CD4-positive, alpha-beta memory T cell (primary cell): ENCODE results near the gene ITM2C. TPM values are rescaled to one million over a fixed set of nuclear protein-coding genes. Genes with fewer than 3 reads are reported as not detected.

Experiments used
- CTCF ChIA-PET: fragments of 350-600 bp; sonication (Branson Sonifier 250); formaldehyde crosslinking; loops from one replicate; lab custom pipeline; 2021; ENCODE audit warnings: inconsistent platforms; ENCODE audit not compliant: partially characterized antibody; lab: Charles Lee
- POLR2A ChIA-PET: fragments of 350-600 bp; sonication (Branson Sonifier 250); formaldehyde crosslinking; loops from one replicate; lab custom pipeline; 2021; ENCODE audit not compliant: partially characterized antibody; lab: Charles Lee
- DNase-seq, 5 donors: peaks; one replicate each; pipeline versions ENCODE4 v3.0.0 to v3.0.0-alpha.2; 2020 to 2022; ENCODE audit warnings: mixed read lengths in 1 of 5
- H3K27ac ChIP-seq: one replicate; pipeline ENCODE4 v1.7.0; 2013; ENCODE audit warnings: low read depth, low read length
- H3K27me3 ChIP-seq: 2 replicates; pipeline ENCODE4 v1.7.0; 2013; ENCODE audit warnings: mild to moderate bottlenecking, low read length, moderate library complexity; ENCODE audit not compliant: insufficient read depth
- H3K36me3 ChIP-seq: 2 replicates; pipeline ENCODE4 v1.7.0; 2013; ENCODE audit warnings: mild to moderate bottlenecking, low read length, moderate library complexity; ENCODE audit not compliant: insufficient read depth
- H3K4me1 ChIP-seq: 2 replicates; pipeline ENCODE4 v1.7.0; 2013; ENCODE audit warnings: mild to moderate bottlenecking, low read length, moderate library complexity; ENCODE audit not compliant: insufficient read depth
- H3K4me3 ChIP-seq, 2 donors: one replicate each; pipeline ENCODE4 v1.7.0; 2013; ENCODE audit warnings: low read length in 2 of 2, mild to moderate bottlenecking in 1 of 2
- H3K9me3 ChIP-seq, 2 donors: one replicate each; pipeline ENCODE4 v1.7.0; 2013; ENCODE audit warnings: low read length in 2 of 2, control low read depth in 1 of 2; ENCODE audit not compliant: control insufficient read depth in 1 of 2
- H3K27ac Mint-ChIP-seq, 7 donors: one replicate each; pipeline ENCODE4 v1.8.0; 2020 to 2021; ENCODE audit warnings: mixed read lengths in 7 of 7, mild to moderate bottlenecking in 6 of 7, inconsistent platforms in 3 of 7, moderate library complexity in 3 of 7
- H3K27me3 Mint-ChIP-seq, 2 donors: one replicate each; pipeline ENCODE4 v1.8.0; 2020 to 2021; ENCODE audit warnings: mixed read lengths in 2 of 2
- H3K36me3 Mint-ChIP-seq, 2 donors: one replicate each; pipeline ENCODE4 v1.8.0; 2020 to 2021; ENCODE audit warnings: mixed read lengths in 2 of 2, inconsistent platforms in 1 of 2, mild to moderate bottlenecking in 1 of 2
- H3K4me1 Mint-ChIP-seq, 4 donors: one replicate each; pipeline ENCODE4 v1.8.0; 2020 to 2021; ENCODE audit warnings: mixed read lengths in 4 of 4, mild to moderate bottlenecking in 1 of 4
- H3K4me3 Mint-ChIP-seq, 8 donors: one replicate each; pipeline ENCODE4 v1.8.0; 2020 to 2021; ENCODE audit warnings: mixed read lengths in 8 of 8, mild to moderate bottlenecking in 7 of 8, moderate library complexity in 6 of 8, inconsistent platforms in 3 of 8
- H3K9me3 Mint-ChIP-seq, 8 donors: one replicate each; pipeline ENCODE4 v1.8.0; 2020 to 2021; ENCODE audit warnings: mixed read lengths in 8 of 8, mild to moderate bottlenecking in 5 of 8, inconsistent platforms in 3 of 8, moderate library complexity in 1 of 8
- intact Hi-C: fragments of 100-400 bp; cut with micrococcal nuclease; formaldehyde crosslinking; loops from one replicate; pipeline ENCODE4 v1.15.1; 2023
- polyA plus RNA-seq, 2 donors: library from polyadenylated mRNA; unstranded; fragments of 300-500 nt; fragmentation: Illumina TruSeq; gene quantifications; one replicate each; pipeline ENCODE4 v1.2.3, GENCODE V29; 2021
- total RNA-seq, 2 experiments: library from RNA; stranded (reverse); gene quantifications; one replicate each; pipeline ENCODE4 v1.2.3, GENCODE V29; 2021

ITM2C gene
- total and polyA plus RNA-seq, 4 experiments from 2014 or later = 24.1 to 40.8 (median 28.4) TPM

DNA sequence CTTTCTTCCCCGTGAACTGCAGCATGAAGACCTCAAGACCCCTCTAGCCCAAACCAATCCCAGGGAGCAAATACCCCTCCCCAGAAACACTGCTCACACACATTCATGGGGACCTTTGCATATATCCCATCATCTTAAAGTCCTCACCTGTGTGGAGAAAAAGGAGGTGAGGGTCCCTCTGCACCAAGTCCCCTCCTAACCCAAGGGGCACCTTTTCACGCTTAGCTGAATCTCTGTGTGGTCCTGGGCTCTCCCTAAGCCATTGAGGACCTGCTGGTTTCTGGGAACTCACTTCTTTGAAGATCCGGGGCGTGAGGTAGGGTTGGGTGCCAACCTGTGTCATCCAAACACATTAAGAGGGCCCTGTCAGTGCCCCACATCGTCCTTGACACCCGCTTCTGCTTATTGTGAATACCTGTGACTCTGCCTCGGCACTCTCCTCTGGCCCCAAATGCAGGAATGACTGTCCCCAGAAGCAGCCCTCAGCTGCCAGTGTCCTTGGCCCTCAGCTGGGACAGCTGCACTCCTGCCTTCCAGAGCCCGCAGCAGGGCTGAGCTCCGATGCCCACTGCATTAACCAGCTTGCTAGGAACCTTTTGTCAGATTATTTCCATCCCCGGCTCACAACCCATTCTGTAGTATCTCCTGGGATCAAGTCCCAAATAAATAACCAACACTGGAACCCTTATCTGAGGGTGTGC, 41.3 kb upstream of the ITM2C start:
- ChIA-PET POLR2A (interaction anchor here (0.7 to 1.5 kb wide), 3 partner anchors 26 to 164 kb away, joined by 3 to 7 read pairs (median 3); no protein-coding TSS in a partner anchor), CTCF (interaction anchor here (1.0 to 6.2 kb wide), 27 partner anchors 9 to 815 kb away, joined by 3 to 80 read pairs (median 5); partner anchors contain the start of gene ITM2C)
- peaks cover 16 to 17% of the 10 kb centered on the region in 2 donors for H3K27me3 Mint-ChIP-seq
- H3K4me1 ChIP-seq = peaks cover 16% of the 10 kb centered on the region
- no peaks in the 10 kb centered on the region for H3K9me3 Mint-ChIP-seq
- H3K27me3 ChIP-seq = no peaks in the 10 kb centered on the region
- no peaks in the 10 kb centered on the region for H3K9me3 ChIP-seq
- no peak for DNase-seq
- peaks cover 9 to 23% of the 10 kb centered on the region in 2 donors for H3K36me3 Mint-ChIP-seq
- H3K27ac Mint-ChIP-seq = peak overlapping the region in 4 of 7 donors; percentile 0 to 81 (median 50)
- no peak overlapping the region for H3K27ac ChIP-seq
- H3K4me3 Mint-ChIP-seq = no peak overlapping the region
- peaks cover 14% of the 10 kb centered on the region for H3K36me3 ChIP-seq
- intact Hi-C loops = loop anchor here (5.0 kb wide), 1 partner anchor 629 kb away; no protein-coding TSS in a partner anchor
- peaks cover 2 to 13% (median 9%) of the 10 kb centered on the region in 4 donors for H3K4me1 Mint-ChIP-seq
- H3K4me3 ChIP-seq = no peak overlapping the region

DNA sequence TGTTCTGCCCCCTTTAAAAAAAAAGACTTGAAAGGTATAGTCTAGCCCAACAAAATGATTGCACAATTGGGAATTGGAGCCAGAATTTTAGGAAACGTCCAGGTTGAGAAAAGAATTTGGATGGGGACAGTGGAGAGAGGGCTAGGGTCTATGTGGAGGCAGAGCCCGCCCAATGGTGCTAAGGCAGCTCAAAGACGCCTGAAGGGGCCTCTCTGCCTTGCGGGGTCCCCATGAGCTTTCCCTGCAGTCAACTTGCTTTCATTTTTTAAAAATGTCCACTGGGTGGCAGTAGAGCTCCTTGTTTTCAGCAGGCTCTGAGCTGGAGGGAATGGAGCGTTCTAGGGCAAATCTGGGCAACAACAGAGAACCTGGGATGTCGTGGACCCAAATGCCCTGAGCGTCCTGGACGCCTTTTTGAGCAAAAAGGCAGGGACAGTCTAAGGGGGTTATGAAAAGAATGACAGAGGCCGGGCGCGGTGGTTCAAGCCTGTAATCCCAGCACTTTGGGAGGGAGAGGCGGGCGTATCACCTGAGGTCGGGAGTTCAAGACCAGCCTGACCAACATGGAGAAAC, 40.2 kb upstream of the ITM2C start:
- Histone ChIP-seq H3K27ac (no peak overlapping the region), H3K4me1 (peaks cover 16% of the 10 kb centered on the region), H3K27me3 (no peaks in the 10 kb centered on the region), H3K9me3 (no peaks in the 10 kb centered on the region), H3K4me3 (no peak overlapping the region), H3K36me3 (peaks cover 4% of the 10 kb centered on the region)
- Mint-ChIP-seq H3K4me1 (peaks cover 2 to 13% (median 8%) of the 10 kb centered on the region in 4 donors), H3K36me3 (peaks cover 3 to 13% of the 10 kb centered on the region in 2 donors), H3K27me3 (peaks cover 22 to 23% of the 10 kb centered on the region in 2 donors), H3K4me3 (peak overlapping the region in 7 of 8 donors; percentile 35 to 69 (median 60)), H3K9me3 (peaks cover 0 to 2% (median 0%) of the 10 kb centered on the region in 8 donors), H3K27ac (peak overlapping the region in 1 of 7 donors; percentile 68)
- intact Hi-C loops = loop anchor here (1.0 to 5.0 kb wide), 3 partner anchors 163 to 628 kb away; no protein-coding TSS in a partner anchor
- CTCF ChIA-PET = interaction anchor here (0.6 to 6.2 kb wide), 54 partner anchors 9 to 816 kb away, joined by 3 to 80 read pairs (median 4); partner anchors contain the start of genes ITM2C and SPATA3
- POLR2A ChIA-PET = interaction anchor here (0.5 to 1.5 kb wide), 4 partner anchors 19 to 665 kb away, joined by 3 to 7 read pairs (median 3); no protein-coding TSS in a partner anchor
- peak; percentile 60 to 74 (median 71) for DNase-seq

DNA sequence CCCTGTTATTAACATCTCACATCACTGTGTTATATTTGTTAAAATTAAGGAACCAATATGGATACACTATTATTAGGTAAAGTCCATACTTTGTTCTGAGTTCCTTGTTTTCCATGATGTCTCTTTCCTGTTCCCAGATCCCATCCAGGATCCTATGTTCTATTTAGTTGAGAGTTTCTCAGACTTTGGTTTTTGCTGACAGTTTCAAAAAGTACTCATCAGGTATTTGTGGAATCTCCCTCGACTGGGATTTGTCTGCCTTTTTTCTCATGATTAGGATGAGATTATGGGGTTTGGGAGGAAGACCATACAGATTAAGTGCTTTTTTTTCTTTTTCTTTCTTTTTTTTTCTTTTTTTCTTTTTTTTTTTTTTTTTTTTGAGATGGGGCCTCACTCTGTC, 39.4 kb upstream of the ITM2C start:
- Histone ChIP-seq H3K36me3 (no peaks in the 10 kb centered on the region), H3K4me1 (peaks cover 16% of the 10 kb centered on the region), H3K4me3 (no peak overlapping the region), H3K27ac (no peak overlapping the region), H3K9me3 (no peaks in the 10 kb centered on the region), H3K27me3 (no peaks in the 10 kb centered on the region)
- no peak for DNase-seq
- ChIA-PET POLR2A (no interaction called here), CTCF (interaction anchor here (0.7 to 6.2 kb wide), 10 partner anchors 9 to 707 kb away, joined by 3 to 80 read pairs (median 4); partner anchors contain the start of gene SPATA3)
- peaks cover 3 to 6% of the 10 kb centered on the region in 2 donors for H3K36me3 Mint-ChIP-seq
- no peak overlapping the region for H3K4me3 Mint-ChIP-seq
- H3K27ac Mint-ChIP-seq = no peak overlapping the region
- peaks cover 23% of the 10 kb centered on the region in 2 donors for H3K27me3 Mint-ChIP-seq
- intact Hi-C loops = no loop called here
- H3K9me3 Mint-ChIP-seq = peaks cover 0 to 2% (median 0%) of the 10 kb centered on the region in 8 donors
- H3K4me1 Mint-ChIP-seq = peaks cover 2 to 15% (median 8%) of the 10 kb centered on the region in 4 donors

DNA sequence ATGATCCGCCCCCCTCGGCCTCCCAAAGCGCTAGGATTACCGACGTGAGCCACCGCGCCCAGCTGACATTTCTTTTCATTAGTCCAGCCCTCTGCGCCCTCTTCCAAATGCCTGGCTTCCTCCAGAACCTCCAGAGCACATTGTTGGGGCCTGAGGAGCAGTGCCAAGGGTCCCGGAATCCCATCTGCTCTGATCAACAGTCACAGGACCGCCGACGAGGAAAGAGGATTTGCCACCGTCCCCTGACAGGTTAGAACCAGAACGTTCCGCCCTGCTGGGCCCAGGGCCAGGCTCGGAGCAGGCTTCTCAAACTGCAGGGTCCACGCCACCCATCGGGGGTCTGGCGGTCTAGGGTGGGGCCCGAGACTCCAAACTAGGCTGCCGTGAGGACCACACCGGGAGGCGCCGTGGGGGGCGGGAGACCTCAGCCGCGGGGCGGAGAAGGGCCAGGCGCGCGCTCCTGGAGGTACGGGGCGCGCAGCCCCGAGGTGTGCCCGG, 36.9 kb upstream of the ITM2C start:
- H3K27me3 Mint-ChIP-seq = peaks cover 28 to 33% of the 10 kb centered on the region in 2 donors
- no peaks in the 10 kb centered on the region for H3K36me3 ChIP-seq
- no peaks in the 10 kb centered on the region for H3K9me3 ChIP-seq
- no peak overlapping the region for H3K27ac ChIP-seq
- ChIA-PET CTCF (interaction anchor here (0.8 to 6.2 kb wide), 4 partner anchors 10 to 160 kb away, joined by 3 to 53 read pairs (median 4); no protein-coding TSS in a partner anchor), POLR2A (no interaction called here)
- DNase-seq = no peak
- H3K27me3 ChIP-seq = no peaks in the 10 kb centered on the region
- H3K9me3 Mint-ChIP-seq = peaks cover 0 to 2% (median 0%) of the 10 kb centered on the region in 8 donors
- no peak overlapping the region for H3K4me3 ChIP-seq
- H3K4me3 Mint-ChIP-seq = peak overlapping the region in 3 of 8 donors; percentile 12 to 53 (median 13)
- peaks cover 16% of the 10 kb centered on the region for H3K4me1 ChIP-seq
- intact Hi-C loops = no loop called here
- no peaks in the 10 kb centered on the region for H3K36me3 Mint-ChIP-seq
- H3K4me1 Mint-ChIP-seq = peaks cover 2 to 16% (median 8%) of the 10 kb centered on the region in 4 donors
- no peak overlapping the region for H3K27ac Mint-ChIP-seq

DNA sequence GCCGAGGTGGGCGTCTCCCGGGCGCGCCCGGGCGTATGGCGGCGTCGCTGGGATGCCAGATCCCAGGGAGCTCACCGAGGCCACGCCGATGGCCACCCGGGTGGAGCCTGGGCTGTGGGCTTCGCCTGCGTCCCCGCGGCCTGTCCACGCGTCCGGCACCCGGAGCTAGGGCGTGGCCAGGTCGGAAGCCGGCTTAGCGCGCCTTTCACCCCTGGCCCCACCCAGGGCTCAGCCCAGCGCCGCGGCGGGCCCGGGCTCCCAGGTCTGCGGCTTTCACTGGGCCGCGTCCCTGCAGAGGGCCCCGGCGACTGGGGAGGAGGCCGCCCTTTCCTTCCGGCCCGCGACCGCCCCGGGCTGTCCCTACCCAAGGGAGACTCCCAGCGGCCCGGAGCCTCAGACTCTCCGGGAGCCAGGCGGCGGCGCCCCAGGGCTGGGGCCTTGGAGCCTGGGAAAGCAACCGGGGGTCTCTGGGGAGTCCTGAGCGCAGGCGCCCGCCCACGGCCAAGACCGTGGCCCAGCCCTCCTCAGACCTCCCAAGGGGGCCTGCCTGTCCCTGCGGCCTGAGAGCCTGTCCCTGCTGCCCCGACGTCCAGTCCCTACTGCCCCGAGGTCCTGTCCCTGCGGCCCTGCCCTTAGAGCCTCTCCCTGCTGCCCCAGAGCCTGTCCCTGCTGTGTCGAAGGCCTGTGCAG, 36.3 kb upstream of the ITM2C start:
- no peaks in the 10 kb centered on the region for H3K27me3 ChIP-seq
- peaks cover 2 to 16% (median 8%) of the 10 kb centered on the region in 4 donors for H3K4me1 Mint-ChIP-seq
- no peak for DNase-seq
- H3K27me3 Mint-ChIP-seq = peaks cover 29 to 34% of the 10 kb centered on the region in 2 donors
- intact Hi-C loops = no loop called here
- no peak overlapping the region for H3K27ac Mint-ChIP-seq
- H3K9me3 Mint-ChIP-seq = peaks cover 0 to 2% (median 0%) of the 10 kb centered on the region in 8 donors
- ChIA-PET CTCF (interaction anchor here (1.0 kb wide), 1 partner anchor 74 kb away, joined by 5 read pairs; no protein-coding TSS in a partner anchor), POLR2A (no interaction called here)
- peaks cover 16% of the 10 kb centered on the region for H3K4me1 ChIP-seq
- H3K4me3 Mint-ChIP-seq = peak overlapping the region in 4 of 8 donors; percentile 29 to 53 (median 41)
- H3K9me3 ChIP-seq = no peaks in the 10 kb centered on the region
- no peak overlapping the region for H3K27ac ChIP-seq
- no peak overlapping the region for H3K4me3 ChIP-seq
- no peaks in the 10 kb centered on the region for H3K36me3 ChIP-seq
- H3K36me3 Mint-ChIP-seq = no peaks in the 10 kb centered on the region

DNA sequence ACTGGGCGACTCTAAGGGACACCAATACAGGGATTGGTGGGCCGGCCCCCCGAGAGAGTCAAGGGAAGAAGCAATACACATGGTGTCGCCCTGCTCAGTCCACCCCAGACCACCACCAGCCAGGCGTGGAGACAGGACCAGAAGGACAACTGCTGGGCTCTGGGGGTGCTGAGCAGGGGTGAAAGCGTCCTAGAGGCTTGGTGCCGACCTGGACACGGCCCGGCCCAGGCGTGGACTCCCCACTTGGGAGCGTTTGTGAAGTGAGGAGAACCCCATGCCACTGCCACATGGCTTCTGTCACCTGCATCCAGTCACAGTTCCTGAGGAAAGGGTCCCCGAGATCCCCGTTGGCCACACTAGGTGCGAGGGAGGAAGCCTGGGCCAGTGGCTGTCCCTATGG, 35.4 kb upstream of the ITM2C start:
- Mint-ChIP-seq H3K27ac (no peak overlapping the region), H3K27me3 (peaks cover 32 to 36% of the 10 kb centered on the region in 2 donors), H3K4me3 (peak overlapping the region in 2 of 8 donors; percentile 53 to 61), H3K36me3 (no peaks in the 10 kb centered on the region), H3K4me1 (peaks cover 2 to 14% (median 7%) of the 10 kb centered on the region in 4 donors), H3K9me3 (peaks cover 0 to 2% (median 0%) of the 10 kb centered on the region in 8 donors)
- Histone ChIP-seq H3K27me3 (no peaks in the 10 kb centered on the region), H3K4me3 (no peak overlapping the region), H3K36me3 (no peaks in the 10 kb centered on the region), H3K4me1 (peaks cover 12% of the 10 kb centered on the region), H3K9me3 (no peaks in the 10 kb centered on the region), H3K27ac (no peak overlapping the region)
- intact Hi-C loops = no loop called here
- POLR2A ChIA-PET = no interaction called here
- CTCF ChIA-PET = no interaction called here
- no peak for DNase-seq
